ENCODE data around the gene DPP7. TPM values are rescaled to one million over a fixed set of nuclear protein-coding genes. Genes with fewer than 3 reads are reported as not detected.
"Not testable (repeated sequence)": the region's sequence is repeated elsewhere in the genome, so short reads cannot be mapped to it uniquely, and the experiment has no call there.

The DPP7 gene
- total RNA-seq, 1 experiment from 2014 or later, result 139 TPM

DNA sequence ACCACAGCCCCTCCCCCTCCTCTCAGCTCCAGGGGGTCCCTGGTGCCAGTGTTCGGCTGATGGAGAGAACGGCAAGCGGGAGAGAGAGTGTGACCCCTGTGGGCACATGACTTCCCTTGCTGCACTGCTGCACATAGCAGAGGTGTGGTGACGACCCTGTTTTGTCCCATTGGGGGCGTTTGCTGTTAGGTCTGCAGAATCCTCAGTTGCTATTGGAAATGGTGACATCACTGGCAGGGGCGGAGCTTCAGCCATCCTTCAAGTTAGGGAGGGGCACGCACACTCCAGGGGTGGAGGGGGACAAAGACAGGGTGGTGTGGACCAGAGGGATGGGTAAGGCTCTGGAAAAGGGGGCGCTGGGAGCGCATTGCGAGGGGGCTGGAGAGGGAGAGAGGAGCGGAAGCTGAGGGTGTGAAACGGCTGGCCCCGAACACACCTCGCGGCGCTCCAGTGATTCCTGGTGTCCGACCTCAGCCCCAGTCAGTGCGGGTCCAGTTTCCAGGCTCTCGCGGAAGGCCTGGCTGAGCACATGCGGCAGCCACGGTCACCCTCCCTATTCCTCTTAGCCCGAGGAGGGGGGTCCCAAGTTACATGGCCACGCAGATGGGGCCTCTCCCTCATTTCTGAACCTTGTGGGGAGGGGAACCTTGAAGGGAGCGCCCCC is 23.7 kb upstream of the DPP7 start:
- POLR2A ChIA-PET, result interaction anchor here (1.0 to 2.9 kb wide), 2 partner anchors 8 to 49 kb away, joined by 3 to 12 read pairs; no protein-coding TSS in a partner anchor
- H3K4me3 Mint-ChIP-seq (ENCODE audit: unreplicated experiment), result no peak overlapping the region

DNA sequence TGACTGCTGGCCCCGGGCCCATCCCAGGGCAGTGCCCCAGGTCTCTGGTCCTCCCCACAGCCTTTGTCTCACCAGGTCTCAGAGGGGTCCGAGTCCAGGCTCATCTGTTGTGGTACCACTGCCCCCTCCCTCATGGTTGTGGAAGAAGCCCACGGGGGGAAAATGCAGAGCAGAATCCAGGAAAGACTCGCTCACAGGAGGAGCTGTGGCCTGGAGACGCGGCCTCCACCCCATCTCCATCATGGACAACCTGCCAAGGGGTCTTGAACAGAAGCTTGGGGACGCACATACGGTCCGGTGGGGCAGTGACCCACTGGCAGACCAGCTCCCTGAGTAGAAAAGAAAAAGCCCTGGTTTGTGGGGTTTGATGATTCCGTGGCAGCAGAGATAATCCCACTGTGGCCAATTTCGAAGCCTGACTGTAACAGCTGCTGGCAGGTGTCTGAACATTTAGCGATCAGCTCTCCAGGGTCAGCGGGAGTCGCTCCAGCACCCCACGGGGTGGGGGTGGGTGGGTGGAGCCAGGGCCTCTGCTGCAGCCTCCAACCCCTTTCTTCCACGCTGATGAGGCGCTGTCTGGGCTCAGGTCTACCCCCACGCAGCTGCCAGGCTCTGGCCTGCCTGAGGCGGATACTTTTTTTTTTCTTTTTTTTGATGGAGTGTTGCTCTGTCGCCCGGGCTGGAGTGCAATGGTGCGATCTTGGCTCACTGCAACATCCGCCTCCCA is 22.5 kb upstream of the DPP7 start:
- Mint-ChIP-seq H3K4me3 (ENCODE audit: unreplicated experiment) (no peak overlapping the region), H3K27me3 (ENCODE audit: insufficient read depth, unreplicated experiment) (peaks cover 17% of the 10 kb centered on the region), H3K36me3 (ENCODE audit: insufficient read depth, unreplicated experiment) (no peaks in the 10 kb centered on the region), H3K9me3 (ENCODE audit: unreplicated experiment) (no peaks in the 10 kb centered on the region), H3K27ac (ENCODE audit: low read depth, unreplicated experiment) (no peak overlapping the region), H3K4me1 (ENCODE audit: insufficient read depth, unreplicated experiment) (peaks cover 6% of the 10 kb centered on the region)
- TF ChIP-seq CTCF (IDR thresholded peaks at IDR 0.05; ENCODE audit: unreplicated experiment), result no peak
- DNase-seq (ENCODE audit: unreplicated experiment), result no peak
- intact Hi-C loops (cut with micrococcal nuclease), result no loop called here
- no TSS peak for BruUV-seq (replicated peaks)
- CTCF ChIA-PET, result no interaction called here
- POLR2A ChIA-PET, result no interaction called here

More for the DNA sequence above, 23.7 kb upstream of the DPP7 start:
- intact Hi-C loops (cut with micrococcal nuclease), result no loop called here
- Mint-ChIP-seq H3K36me3 (ENCODE audit: insufficient read depth, unreplicated experiment) (no peaks in the 10 kb centered on the region), H3K27ac (ENCODE audit: low read depth, unreplicated experiment) (no peak overlapping the region), H3K4me1 (ENCODE audit: insufficient read depth, unreplicated experiment) (peaks cover 6% of the 10 kb centered on the region), H3K9me3 (ENCODE audit: unreplicated experiment) (no peaks in the 10 kb centered on the region), H3K27me3 (ENCODE audit: insufficient read depth, unreplicated experiment) (peaks cover 25% of the 10 kb centered on the region)
- DNase-seq (ENCODE audit: unreplicated experiment), result no peak
- CTCF ChIA-PET, result interaction anchor here (0.6 to 0.8 kb wide), 2 partner anchors 89 to 284 kb away, joined by 3 to 5 read pairs; partner anchors contain the start of gene RNF224
- no TSS peak for BruUV-seq (replicated peaks)
- no peak for TF ChIP-seq CTCF (IDR thresholded peaks at IDR 0.05; ENCODE audit: unreplicated experiment)

GRCh38 chr9:137136261-137136880 is 21.8 kb upstream of the DPP7 start:
- Mint-ChIP-seq H3K4me3 (ENCODE audit: unreplicated experiment) (no peak overlapping the region), H3K27me3 (ENCODE audit: insufficient read depth, unreplicated experiment) (peaks cover 11% of the 10 kb centered on the region)
- CTCF ChIA-PET, result no interaction called here

DNA sequence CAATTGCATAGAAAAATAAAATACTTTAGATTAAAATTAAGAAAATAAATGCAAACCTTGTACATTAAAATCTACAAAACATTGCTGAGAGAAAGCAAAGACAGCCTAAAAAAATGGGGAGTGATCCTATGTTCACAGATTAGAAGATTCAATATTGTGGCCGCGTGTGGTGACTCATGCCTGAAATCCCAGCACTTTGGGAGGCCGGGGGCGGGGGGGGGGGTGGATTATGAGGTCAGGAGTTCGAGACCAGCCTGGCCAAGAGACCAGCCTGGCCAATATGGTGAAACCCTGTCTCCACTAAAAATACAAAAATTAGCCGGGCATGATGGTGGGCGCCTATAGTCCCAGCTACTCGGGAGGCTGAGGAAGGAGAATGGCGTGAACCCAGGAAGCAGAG is 20.6 kb upstream of the DPP7 start:
- H3K27ac Mint-ChIP-seq (ENCODE audit: low read depth, unreplicated experiment); H3K4me3 Mint-ChIP-seq (ENCODE audit: unreplicated experiment); H3K36me3 Mint-ChIP-seq (ENCODE audit: insufficient read depth, unreplicated experiment); DNase-seq (ENCODE audit: unreplicated experiment); BruUV-seq (replicated peaks); H3K9me3 Mint-ChIP-seq (ENCODE audit: unreplicated experiment); H3K4me1 Mint-ChIP-seq (ENCODE audit: insufficient read depth, unreplicated experiment); intact Hi-C loops (cut with micrococcal nuclease); CTCF ChIA-PET: not testable (repeated sequence)
- H3K27me3 Mint-ChIP-seq (ENCODE audit: insufficient read depth, unreplicated experiment), result peaks cover 11% of the 10 kb centered on the region
- POLR2A ChIA-PET, result interaction anchor here (0.6 kb wide), 1 partner anchor 205 kb away, joined by 3 read pairs; no protein-coding TSS in a partner anchor

More at GRCh38 chr9:137136261-137136880, 21.8 kb upstream of the DPP7 start:
- POLR2A ChIA-PET, result no interaction called here
- Mint-ChIP-seq H3K9me3 (ENCODE audit: unreplicated experiment) (no peaks in the 10 kb centered on the region), H3K27ac (ENCODE audit: low read depth, unreplicated experiment) (no peak overlapping the region), H3K36me3 (ENCODE audit: insufficient read depth, unreplicated experiment) (no peaks in the 10 kb centered on the region), H3K4me1 (ENCODE audit: insufficient read depth, unreplicated experiment) (peaks cover 6% of the 10 kb centered on the region)
- no peak for TF ChIP-seq CTCF (IDR thresholded peaks at IDR 0.05; ENCODE audit: unreplicated experiment)
- BruUV-seq (replicated peaks), result no TSS peak
- no peak for DNase-seq (ENCODE audit: unreplicated experiment)
- intact Hi-C loops (cut with micrococcal nuclease), result no loop called here

Data from MCF 10A (cell line).